CD14-positive monocyte (primary cell): Measurements from ENCODE around the gene SLC16A12. TPM values are rescaled to one million over a fixed set of nuclear protein-coding genes. Genes with fewer than 3 reads are reported as not detected.

Experiments used
- DNase-seq, 3 donors: peaks; one replicate each; pipeline ENCODE4 v3.0.0-alpha.2; 2011 to 2022
- H2AFZ ChIP-seq: 2 replicates; pipeline ENCODE4 v1.6.0; 2012; ENCODE audit warnings: mild to moderate bottlenecking, low read depth, low read length, inconsistent platforms; ENCODE audit not compliant: insufficient read depth, poor library complexity, severe bottlenecking
- H3K27ac ChIP-seq, 2 donors: 1 replicate in 1 of 2; 2 replicates in 1 of 2; pipeline ENCODE4 v1.5.1; 2012 to 2013; ENCODE audit warnings: low read length in 2 of 2, control low read depth in 1 of 2, inconsistent platforms in 1 of 2, low read depth in 1 of 2, mild to moderate bottlenecking in 1 of 2
- H3K27me3 ChIP-seq, 2 donors: one replicate each; pipeline versions ENCODE4 v1.6.0 to v1.6.1; 2011 to 2013; ENCODE audit warnings: low read length in 2 of 2; ENCODE audit not compliant: control insufficient read depth in 2 of 2, insufficient read depth in 2 of 2
- H3K36me3 ChIP-seq, 2 donors: replicated peaks in 1 of 2; 1 replicate in 1 of 2; 2 replicates in 1 of 2; pipeline versions ENCODE4 v1.5.1 to v1.6.1; 2012 to 2013; ENCODE audit warnings: low read length in 2 of 2, control low read depth in 1 of 2, inconsistent platforms in 1 of 2, mild to moderate bottlenecking in 1 of 2; ENCODE audit not compliant: insufficient read depth in 2 of 2, control insufficient read depth in 1 of 2
- H3K4me1 ChIP-seq, 2 donors: 1 replicate in 1 of 2; 2 replicates in 1 of 2; pipeline versions ENCODE4 v1.5.1 to v1.6.1; 2012 to 2013; ENCODE audit warnings: low read length in 2 of 2, control low read depth in 1 of 2, inconsistent platforms in 1 of 2, mild to moderate bottlenecking in 1 of 2, moderate library complexity in 1 of 2; ENCODE audit not compliant: insufficient read depth in 2 of 2, control insufficient read depth in 1 of 2
- H3K4me2 ChIP-seq: replicated peaks from 2 replicates; pipeline ENCODE3; 2012; ENCODE audit warnings: low read length, moderate library complexity, mild to moderate bottlenecking; ENCODE audit not compliant: poor library complexity, severe bottlenecking; ENCODE audit errors: extremely low read depth
- H3K4me3 ChIP-seq, 3 experiments: fragments of 200-600 bp in 1 of 3; sonication (generic) in 1 of 3; replicated peaks in 1 of 3; 1 replicate in 2 of 3; 2 replicates in 1 of 3; pipeline ENCODE4 v1.5.1; 2011 to 2013; ENCODE audit warnings: low read length in 3 of 3, mild to moderate bottlenecking in 3 of 3, control low read depth in 2 of 3, low read depth in 2 of 3, inconsistent platforms in 1 of 3, moderate library complexity in 1 of 3
- H3K79me2 ChIP-seq: 2 replicates; pipeline ENCODE4 v1.6.0; 2012; ENCODE audit warnings: mild to moderate bottlenecking, control low read depth, inconsistent platforms, low read length, moderate library complexity; ENCODE audit not compliant: insufficient read depth
- H3K9ac ChIP-seq: 2 replicates; pipeline ENCODE4 v1.6.0; 2017; ENCODE audit warnings: low read length, mild to moderate bottlenecking; ENCODE audit not compliant: insufficient read depth, poor library complexity, severe bottlenecking
- H3K9me3 ChIP-seq, 2 donors: replicated peaks in 1 of 2; 1 replicate in 1 of 2; 2 replicates in 1 of 2; pipeline versions ENCODE4 v1.5.1 to v1.6.1; 2012 to 2013; ENCODE audit warnings: low read length in 2 of 2, control low read depth in 1 of 2; ENCODE audit not compliant: control insufficient read depth in 1 of 2, insufficient read depth in 1 of 2
- H4K20me1 ChIP-seq: 2 replicates; pipeline ENCODE4 v1.6.0; 2012; ENCODE audit warnings: mild to moderate bottlenecking, low read length, control low read depth, moderate library complexity; ENCODE audit not compliant: insufficient read depth
- H3K27ac Mint-ChIP-seq, 7 donors: one replicate each; pipeline ENCODE4 v1.8.0; 2020; ENCODE audit warnings: mild to moderate bottlenecking in 7 of 7, mixed read lengths in 7 of 7, moderate library complexity in 6 of 7, inconsistent platforms in 2 of 7
- H3K27me3 Mint-ChIP-seq, 3 donors: one replicate each; pipeline ENCODE4 v1.8.0; 2021 to 2022; ENCODE audit warnings: low read depth in 3 of 3, mild to moderate bottlenecking in 3 of 3, mixed read lengths in 3 of 3, moderate library complexity in 3 of 3, inconsistent platforms in 1 of 3
- H3K36me3 Mint-ChIP-seq, 2 donors: one replicate each; pipeline ENCODE4 v1.8.0; 2020; ENCODE audit warnings: mixed read lengths in 2 of 2, inconsistent platforms in 1 of 2, mild to moderate bottlenecking in 1 of 2
- H3K4me1 Mint-ChIP-seq: one replicate; pipeline ENCODE4 v1.8.0; 2020; ENCODE audit warnings: mild to moderate bottlenecking, mixed read lengths
- H3K4me3 Mint-ChIP-seq, 2 donors: one replicate each; pipeline ENCODE4 v1.8.0; 2020; ENCODE audit warnings: mild to moderate bottlenecking in 2 of 2, mixed read lengths in 2 of 2, moderate library complexity in 1 of 2
- H3K9me3 Mint-ChIP-seq, 7 donors: one replicate each; pipeline ENCODE4 v1.8.0; 2020 to 2022; ENCODE audit warnings: mixed read lengths in 7 of 7, mild to moderate bottlenecking in 6 of 7, moderate library complexity in 6 of 7, inconsistent platforms in 2 of 7
- CTCF ChIP-seq: fragments of 200-600 bp; IDR thresholded peaks from one replicate; pipeline ENCODE4 v1.8.0; 2022; ENCODE audit warnings: antibody characterized with exemption, mild to moderate bottlenecking
- whole genome bisulfite sequencing: methylation state at CpG from one replicate; pipeline ENCODE4 v1.1.5; 2013; ENCODE audit warnings: missing lambda C conversion rate; ENCODE audit not compliant: insufficient coverage; 5-methylcytosine and 5-hydroxymethylcytosine counted together
- intact Hi-C, 2 donors: fragments of 100-400 bp; cut with micrococcal nuclease; formaldehyde crosslinking; loops; one replicate each; pipeline versions ENCODE4 v1.15.0 to v1.15.1; 2023
- polyA plus RNA-seq, 3 donors: library from polyadenylated mRNA; depleted of rRNA in 1 of 3; unstranded in 2 of 3; stranded (reverse) in 1 of 3; fragments of 300-500 nt in 2 of 3; fragments of >200 nt in 1 of 3; fragmentation: Illumina TruSeq in 2 of 3; gene quantifications; 1 replicate in 2 of 3; 2 replicates in 1 of 3; pipeline ENCODE4 v1.2.3, GENCODE V29; 2012 to 2021

The SLC16A12 gene
- polyA plus RNA-seq, 3 donors = 0.04 TPM; not detected in 2

DNA sequence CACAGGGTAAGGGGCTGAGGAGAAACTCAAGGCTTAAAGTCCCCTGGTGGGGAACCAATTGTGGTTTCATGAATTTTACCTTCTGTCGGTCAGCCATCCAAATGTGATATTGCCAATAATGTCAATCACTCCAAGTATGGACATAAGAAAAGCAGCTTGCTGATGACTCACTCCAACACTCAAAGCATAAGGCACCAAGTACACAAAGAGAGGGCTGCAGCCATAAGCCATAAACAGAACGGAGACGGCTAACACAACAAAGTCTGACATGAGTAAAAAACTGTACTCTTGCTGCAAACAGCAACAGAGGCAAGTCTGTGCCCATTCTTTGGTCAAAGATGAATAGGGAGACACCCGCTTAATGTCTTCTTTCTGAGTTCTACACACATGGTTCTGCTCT is 96.9 kb downstream of the SLC16A12 start:
- H3K36me3 Mint-ChIP-seq = no peaks in the 10 kb centered on the region

GRCh38 chr10:89431977-89432376 is 103.4 kb downstream of the SLC16A12 start:
- TF ChIP-seq CTCF = no peak
- H3K27me3 Mint-ChIP-seq = peaks cover 5 to 15% (median 10%) of the 10 kb centered on the region in 3 donors
- Histone ChIP-seq H3K79me2 (no peaks in the 10 kb centered on the region), H3K36me3 (no peaks in the 10 kb centered on the region), H3K4me2 (no peak overlapping the region), H2AFZ (no peak overlapping the region), H3K27ac (no peak overlapping the region), H3K9me3 (no peaks in the 10 kb centered on the region), H3K27me3 (peaks cover 0 to 2% of the 10 kb centered on the region in 2 donors), H3K4me1 (no peaks in the 10 kb centered on the region), H3K4me3 (no peak overlapping the region), H4K20me1 (no peaks in the 10 kb centered on the region), H3K9ac (no peak overlapping the region)
- intact Hi-C loops = no loop called here
- H3K36me3 Mint-ChIP-seq = no peaks in the 10 kb centered on the region
- 75% methylated on average over 1 of the region's 3 CpGs for whole genome bisulfite sequencing
- no peak overlapping the region for H3K4me3 Mint-ChIP-seq
- no peak overlapping the region for H3K27ac Mint-ChIP-seq
- H3K4me1 Mint-ChIP-seq = no peaks in the 10 kb centered on the region
- H3K9me3 Mint-ChIP-seq = peaks cover 0 to 2% (median 0%) of the 10 kb centered on the region in 7 donors
- no peak for DNase-seq

More for the DNA sequence above, 96.9 kb downstream of the SLC16A12 start:
- intact Hi-C loops = no loop called here
- H4K20me1 ChIP-seq = no peaks in the 10 kb centered on the region
- no peak for TF ChIP-seq CTCF
- Mint-ChIP-seq H3K27ac (no peak overlapping the region), H3K4me1 (no peaks in the 10 kb centered on the region), H3K9me3 (peaks cover 0 to 2% (median 0%) of the 10 kb centered on the region in 7 donors), H3K4me3 (no peak overlapping the region), H3K27me3 (peaks cover 2 to 15% (median 11%) of the 10 kb centered on the region in 3 donors)
- DNase-seq = no peak
- no peaks in the 10 kb centered on the region for H3K4me1 ChIP-seq
- no peak overlapping the region for H3K4me2 ChIP-seq
- no peak overlapping the region for H3K27ac ChIP-seq
- H3K27me3 ChIP-seq = peaks cover 0 to 2% of the 10 kb centered on the region in 2 donors
- H2AFZ ChIP-seq = no peak overlapping the region
- no peaks in the 10 kb centered on the region for H3K36me3 ChIP-seq
- H3K4me3 ChIP-seq = no peak overlapping the region
- H3K79me2 ChIP-seq = no peaks in the 10 kb centered on the region
- 100% methylated on average over 2 of the region's 4 CpGs for WGBS
- no peak overlapping the region for H3K9ac ChIP-seq
- H3K9me3 ChIP-seq = no peaks in the 10 kb centered on the region
